HT1080 (cell line): Measurements from ENCODE around the gene CASP10. TPM values are rescaled to one million over a fixed set of nuclear protein-coding genes. Genes with fewer than 3 reads are reported as not detected.
"Not testable (repeated sequence)": the region's sequence is repeated elsewhere in the genome, so short reads cannot be mapped to it uniquely, and the experiment has no call there.

Source experiments
- DNase-seq: peaks from one replicate; pipeline ENCODE4 v3.0.0-alpha.2; 2015; ENCODE audit warnings: low read depth
- total RNA-seq: library from RNA; depleted of rRNA; stranded (reverse); fragments of >200 nt; shearing (Covaris generic); gene quantifications from 2 replicates; pipeline ENCODE4 v1.2.3, GENCODE V29; 2014

Gene CASP10
- total RNA-seq, 1 experiment from 2014 or later: 1.5 TPM

GRCh38 chr2:201154615-201155399, 28.1 kb upstream of the CASP10 start:
- DNase-seq: no peak

GRCh38 chr2:201156036-201156435, 26.9 kb upstream of the CASP10 start:
- DNase-seq: no peak

DNA sequence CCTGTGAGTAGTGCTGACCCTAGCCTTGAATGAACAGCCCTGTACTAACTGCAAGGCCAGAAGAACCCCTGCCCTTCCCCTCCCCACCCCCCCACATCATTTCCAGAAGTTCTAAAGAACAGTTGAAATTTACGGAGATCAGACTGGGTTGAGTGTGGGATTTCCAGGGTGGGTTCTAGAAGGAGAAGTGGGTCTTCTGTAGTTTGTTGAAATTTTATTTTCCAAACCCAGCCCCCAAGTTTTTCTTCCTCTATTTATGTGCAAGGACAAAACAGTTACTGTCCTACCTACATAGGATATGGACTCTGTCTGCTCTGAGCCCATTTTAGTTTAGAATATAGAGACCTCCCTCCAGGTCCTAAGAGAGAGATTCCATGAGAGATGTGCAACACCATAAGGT, 26.3 kb upstream of the CASP10 start:
- DNase-seq: no peak

DNA sequence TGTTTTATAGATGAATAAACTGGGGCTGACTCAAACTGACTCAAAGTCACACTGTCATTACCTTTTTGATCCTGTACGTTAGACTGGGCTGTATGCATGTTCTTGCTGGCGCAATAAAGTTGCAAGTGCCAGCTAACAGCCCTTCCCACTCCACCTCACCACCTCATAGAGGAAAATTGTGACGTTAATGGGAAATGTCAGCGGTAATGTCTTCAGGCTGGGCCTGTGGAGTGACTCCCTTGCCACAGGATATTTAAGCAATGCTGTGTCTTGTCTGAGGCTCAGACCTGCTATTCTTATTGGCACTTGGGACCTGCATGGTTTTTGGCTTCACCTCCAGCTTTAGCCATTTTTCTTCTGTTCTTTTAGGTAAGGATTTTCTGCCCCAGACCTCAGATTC, 25.2 kb upstream of the CASP10 start:
- no peak for DNase-seq

DNA sequence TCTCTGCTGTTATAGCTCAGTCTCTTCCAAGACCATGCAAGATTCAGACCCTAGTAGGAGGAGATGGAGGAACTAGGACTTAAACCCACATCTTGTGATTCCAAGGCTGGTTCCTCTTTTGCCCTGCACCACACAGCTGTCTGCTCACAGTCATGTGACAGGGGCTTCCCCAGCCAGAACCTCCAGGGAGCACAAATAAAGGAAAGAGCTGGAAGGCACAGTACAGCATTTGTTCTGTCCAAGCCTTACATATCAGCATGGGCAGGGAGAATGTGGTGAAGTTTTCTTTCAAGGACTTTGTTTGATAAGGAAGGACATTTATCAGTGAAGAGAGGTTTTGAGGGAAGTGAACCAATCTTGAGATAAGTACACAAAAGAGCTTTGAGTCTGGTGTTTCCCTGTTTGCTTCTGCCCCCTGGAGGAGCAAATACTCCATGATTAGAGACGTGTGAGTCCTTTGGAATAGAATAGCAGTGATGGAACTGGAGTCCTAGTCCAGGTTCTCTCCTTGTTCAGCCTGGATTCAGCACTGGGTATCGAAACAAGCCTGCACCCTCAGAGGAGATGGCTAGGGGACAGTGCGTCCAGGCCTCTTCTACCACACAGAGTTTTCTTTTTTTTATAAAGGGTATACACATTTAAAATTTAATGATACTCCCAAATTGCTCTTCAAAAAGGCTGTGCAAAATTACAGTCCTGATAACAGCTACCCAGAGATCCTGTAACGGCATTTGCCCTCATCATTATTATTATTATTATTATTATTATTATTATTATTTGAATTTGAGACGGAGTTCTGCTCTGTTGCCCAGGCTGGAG, 24.6 kb upstream of the CASP10 start:
- DNase-seq: peak; percentile 73

GRCh38 chr2:201164166-201164565, 18.8 kb upstream of the CASP10 start:
- DNase-seq: no peak

- no peak for DNase-seq
These were observed 15.4 kb upstream of the CASP10 start for GRCh38 chr2:201167546-201167945.

- not testable (repeated sequence) for DNase-seq
These were observed 14.4 kb upstream of the CASP10 start for GRCh38 chr2:201168496-201168895.

DNA sequence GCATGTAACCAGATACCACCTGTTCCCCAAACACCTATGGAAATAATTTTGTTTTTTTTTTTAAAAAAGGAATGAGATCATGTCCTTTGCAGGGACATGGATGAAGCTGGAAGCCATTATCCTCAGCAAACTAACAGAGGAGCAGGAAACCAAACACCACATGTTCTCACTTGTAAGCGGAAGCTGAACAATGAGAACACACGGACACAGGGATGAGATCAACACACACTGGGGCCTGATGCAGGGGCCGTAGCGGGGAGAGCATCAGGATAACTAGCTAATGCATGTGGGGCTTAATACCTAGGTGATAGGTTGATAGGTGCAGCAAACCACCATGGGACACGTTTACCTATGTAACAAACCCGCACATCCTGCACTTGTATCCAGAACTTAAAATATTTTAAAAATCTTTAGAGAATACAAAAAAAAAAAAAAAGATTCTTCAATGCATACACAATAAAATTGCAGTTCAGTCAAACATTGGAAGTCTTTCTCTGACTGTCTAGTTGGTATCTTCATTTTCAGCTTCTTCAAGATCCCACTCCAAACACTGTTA, 11.6 kb upstream of the CASP10 start:
- no peak for DNase-seq

DNA sequence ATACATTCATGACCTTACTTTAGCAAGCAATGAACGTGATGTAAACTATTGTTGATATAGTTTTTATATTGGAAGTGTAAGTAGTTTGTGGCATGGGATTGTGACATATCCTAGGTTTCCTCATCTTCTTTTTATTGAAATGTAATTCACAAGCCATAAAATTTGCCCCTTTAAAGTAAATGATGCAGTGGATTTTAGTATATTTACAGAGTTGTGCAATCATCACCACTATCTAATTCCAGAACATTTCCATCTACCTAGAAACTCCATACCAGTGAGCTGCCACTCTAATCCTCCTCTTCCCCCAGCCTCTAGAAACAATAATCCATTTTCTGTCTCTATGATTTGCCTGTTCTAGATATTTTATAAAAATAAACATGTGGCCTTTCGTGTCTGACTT, 10.7 kb upstream of the CASP10 start:
- no peak for DNase-seq

DNA sequence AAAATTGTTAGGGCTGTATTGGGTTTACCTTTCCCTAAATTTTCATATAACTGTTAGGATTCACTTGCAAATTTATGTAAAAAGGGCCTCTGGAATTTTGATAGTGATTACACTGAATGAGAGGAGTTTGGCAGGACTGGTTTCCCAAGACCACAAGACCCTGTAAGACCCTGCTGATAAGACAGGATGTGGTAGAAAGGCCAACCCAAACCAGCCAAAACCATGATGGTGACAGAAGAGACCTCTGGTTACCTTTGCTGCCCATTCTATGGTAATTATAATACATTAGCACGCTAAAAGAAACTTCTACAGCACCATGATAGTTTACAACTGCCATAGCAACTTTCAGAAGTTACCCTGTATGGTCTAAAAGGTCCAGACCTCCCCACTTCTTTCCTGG, 8.3 kb upstream of the CASP10 start:
- DNase-seq: no peak

DNA sequence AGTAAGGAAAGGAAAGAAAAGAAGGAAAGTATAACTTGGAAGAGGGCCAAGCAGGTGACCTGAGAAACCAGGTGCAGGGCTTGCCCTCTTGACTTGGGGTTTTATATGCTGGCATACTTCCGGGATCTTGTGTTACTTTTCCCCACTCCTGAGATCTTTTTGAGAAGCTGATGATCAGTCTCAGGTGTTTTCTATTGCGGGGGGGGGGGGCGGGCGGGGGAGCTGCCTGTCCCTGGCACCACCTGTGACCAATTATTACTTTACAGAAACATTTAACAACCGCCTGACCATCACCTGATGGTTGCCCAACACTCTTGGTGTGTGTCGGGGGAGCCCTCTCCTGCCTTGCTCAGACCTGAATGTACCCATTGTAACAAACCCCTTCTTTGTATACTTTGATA, 6.9 kb upstream of the CASP10 start:
- DNase-seq: no peak

DNA sequence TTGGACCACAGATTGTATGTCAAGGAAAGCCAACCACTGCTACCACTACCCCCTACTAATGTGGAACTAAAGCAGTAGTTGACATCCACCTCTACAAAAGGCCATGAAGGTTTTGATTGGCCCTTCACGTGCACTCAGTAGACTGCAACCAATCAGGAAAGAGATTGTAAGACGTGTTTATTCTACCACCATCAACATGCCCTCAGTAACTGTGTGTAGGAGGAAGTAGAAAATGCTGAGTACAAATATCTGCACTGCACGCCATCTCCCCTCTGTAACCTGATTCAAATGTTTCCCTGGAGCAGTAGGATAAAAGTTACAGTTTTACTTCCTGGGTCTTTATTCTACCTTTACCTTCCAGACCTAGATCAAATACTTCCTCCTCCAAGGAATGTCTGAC, 2.9 kb upstream of the CASP10 start:
- DNase-seq: no peak

DNA sequence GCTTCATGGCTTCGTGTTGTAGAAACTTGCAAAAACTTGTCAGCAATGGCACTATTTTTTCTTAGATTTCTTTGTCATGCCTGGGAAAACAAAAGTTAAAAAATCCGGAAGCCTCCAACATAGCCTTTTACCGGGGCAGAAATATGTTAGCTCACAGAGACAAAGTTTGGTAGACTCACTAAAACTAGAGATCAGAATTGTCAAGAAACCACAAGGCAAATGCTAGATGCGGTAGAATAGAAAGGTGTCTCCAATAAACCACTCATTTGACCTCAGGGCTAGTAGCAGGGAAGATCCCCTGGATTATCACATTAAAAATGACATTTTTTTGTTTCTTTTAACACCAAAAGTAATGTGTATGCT, 405 bp downstream of the CASP10 start:
- DNase-seq: peak; percentile 15

- not testable (repeated sequence) for DNase-seq
These were observed 894 bp downstream of the CASP10 start for GRCh38 chr2:201183835-201184234.

DNA sequence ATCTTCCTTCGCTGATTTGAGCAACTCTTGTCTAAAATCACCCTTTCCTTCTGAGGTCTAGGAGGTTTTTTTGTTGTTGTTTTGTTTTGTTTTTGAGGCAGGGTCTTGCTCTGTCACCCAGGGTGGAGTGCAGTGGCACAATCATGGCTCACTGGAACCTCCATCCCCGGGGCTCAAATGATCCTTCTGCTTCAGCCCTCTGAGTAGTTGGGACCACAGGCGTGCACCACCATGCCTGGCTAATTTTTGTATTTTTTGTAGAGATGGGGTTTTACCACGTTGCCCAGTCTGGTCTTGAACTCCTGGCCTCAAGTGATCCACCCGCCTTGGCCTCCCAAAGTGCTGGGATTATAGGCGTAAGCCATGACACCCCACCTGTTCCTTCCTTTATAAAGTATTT, 1.3 kb downstream of the CASP10 start:
- DNase-seq: not testable (repeated sequence)

DNA sequence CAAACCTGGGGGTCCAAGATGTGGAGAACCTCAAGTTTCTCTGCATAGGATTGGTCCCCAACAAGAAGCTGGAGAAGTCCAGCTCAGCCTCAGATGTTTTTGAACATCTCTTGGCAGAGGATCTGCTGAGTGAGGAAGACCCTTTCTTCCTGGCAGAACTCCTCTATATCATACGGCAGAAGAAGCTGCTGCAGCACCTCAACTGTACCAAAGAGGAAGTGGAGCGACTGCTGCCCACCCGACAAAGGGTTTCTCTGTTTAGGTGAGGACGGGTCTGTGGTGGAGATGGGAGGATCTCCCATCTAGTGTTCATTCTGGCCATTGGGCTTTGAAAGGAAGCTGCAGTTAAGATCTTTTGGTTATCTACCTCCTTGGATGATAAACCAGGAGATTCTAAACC, 2.9 kb downstream of the CASP10 start:
- DNase-seq: no peak

DNA sequence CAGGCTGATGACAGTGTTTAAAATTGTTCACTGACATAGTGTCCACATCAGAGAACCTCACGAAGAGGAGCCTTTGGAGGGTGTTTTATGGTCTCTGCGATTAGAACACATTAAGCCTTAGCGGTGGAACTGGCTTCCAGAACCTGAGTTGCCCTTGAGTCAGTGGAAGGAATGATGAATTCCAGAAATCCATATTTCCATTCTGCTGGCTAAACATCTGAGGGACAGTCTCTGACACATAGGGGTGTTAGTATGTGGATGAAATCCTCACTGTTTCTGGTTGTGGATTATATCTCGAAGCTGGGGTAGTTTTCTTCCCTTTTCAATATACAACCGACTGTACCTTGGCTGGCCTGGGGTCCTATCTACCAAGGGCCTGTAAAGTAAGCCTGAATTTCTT, 4.0 kb downstream of the CASP10 start:
- DNase-seq: no peak

DNA sequence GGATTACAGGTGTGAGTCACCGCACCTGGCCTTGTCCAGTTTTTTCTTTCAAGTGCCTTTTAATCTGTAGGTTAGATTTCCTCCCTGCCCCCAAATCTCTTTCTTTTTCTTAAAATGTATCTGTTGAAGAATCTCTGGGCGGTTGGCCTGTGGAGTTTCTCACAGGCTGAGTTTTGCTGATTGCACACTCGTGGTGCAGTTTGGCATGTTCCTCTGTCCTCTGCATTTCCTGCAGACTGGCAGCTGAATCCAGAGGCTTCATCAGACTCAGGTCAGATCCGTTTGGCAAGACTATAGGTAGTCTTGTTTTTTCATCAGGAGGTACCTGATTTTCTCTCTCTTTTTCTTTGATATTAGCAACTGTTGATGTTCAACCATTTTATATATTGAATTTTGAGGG, 5.5 kb downstream of the CASP10 start:
- no peak for DNase-seq

GRCh38 chr2:201191132-201191875, 8.4 kb downstream of the CASP10 start:
- no peak for DNase-seq

DNA sequence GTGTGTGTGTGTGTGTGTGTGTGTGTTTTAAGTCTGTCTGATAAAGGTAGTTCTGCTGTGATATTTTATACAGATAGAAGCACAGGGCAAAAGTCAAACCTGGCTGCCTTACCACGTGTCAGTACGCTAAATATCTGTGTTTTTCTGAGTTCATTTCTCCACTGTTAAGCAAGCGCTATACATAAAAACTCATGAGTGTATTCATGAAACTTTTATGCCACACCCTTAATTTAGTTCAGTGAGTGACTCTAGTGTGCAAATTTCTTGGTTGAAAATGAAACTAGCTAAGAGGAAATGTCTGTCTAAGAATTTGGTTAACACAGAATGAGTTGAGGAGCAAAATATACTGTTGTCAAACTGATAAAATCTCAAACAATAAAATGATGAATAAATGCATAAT, 11.2 kb downstream of the CASP10 start:
- no peak for DNase-seq

GRCh38 chr2:201195331-201195730, 12.4 kb downstream of the CASP10 start:
- no peak for DNase-seq
